Heart left ventricle (tissue), 13 donors: Measurements from ENCODE around the gene ECM2.

Experiments used
- CTCF ChIP-seq, 12 donors: fragments of 200-600 bp; sonication (generic) in 4 of 12; IDR thresholded peaks; one replicate each; pipeline versions ENCODE4 v1.5.0 to v1.8.0; 2018 to 2022; ENCODE audit warnings: antibody characterized with exemption in 12 of 12, mild to moderate bottlenecking in 5 of 12
- POLR2A ChIP-seq, 2 donors: fragments of 450-650 bp; IDR thresholded peaks; one replicate each; pipeline ENCODE4 v1.6.1; 2017; ENCODE audit warnings: antibody characterized with exemption in 2 of 2, mild to moderate bottlenecking in 2 of 2, moderate library complexity in 2 of 2
- donor health status: ischemic (EF 13 %, LVEDD 7.1; RV severe dilation, severe dysfunction).
- donor health status: DM: no; HTN: yes; CAD: no.
- donor health status: DM: no; HTN: no; CAD: no.
- donor health status: ischemic (EF 25% LVEDD 6.9; RV normal size, moderate dysfunction).
- donor health status: ischemic (EF 25% LVEDD 5.7; RV mildly dilated, moderate dysfunction).
- donor health status: ischemic (EF 35%, LVEDD 5.7; RV mildly dilated, moderate dysfunction).
- donor health status: nonischemic (EF 11% LVEDD 7.7; RV severe dilation, severe dysfunction).
- donor health status: DM: yes; HTN: yes; CAD: no.
- donor health status: PGD.
- donor health status: ischemic (EF 29% LVEDD 5.4; RV normal size, mild dysfunction).
- donor health status: nonischemic (EF 23%, LVEDD 6.1; RV moderate dilation, normal function).

GRCh38 chr9:92525306-92525705 lies 10.5 kb downstream of the ECM2 start:
- TF ChIP-seq CTCF (IDR thresholded peaks at IDR 0.05) (no peak), POLR2A (IDR thresholded peaks at IDR 0.05) (no peak)
